Uterus (tissue), 4 donors: Measurements from ENCODE around the gene PGM3. TPM values are rescaled to one million over a fixed set of nuclear protein-coding genes. Genes with fewer than 3 reads are reported as not detected.

ENCODE experiments used
- DNase-seq, 2 donors: peaks; one replicate each; pipeline ENCODE4 v3.0.0-alpha.2; 2019 to 2020
- H3K27ac ChIP-seq, 2 donors: fragments of 200-600 bp; sonication (generic); 1 replicate in 1 of 2; 2 replicates in 1 of 2; pipeline ENCODE4 v1.5.1; 2016 to 2018
- H3K27me3 ChIP-seq, 2 donors: fragments of 200-600 bp; sonication (generic); one replicate each; pipeline ENCODE4 v1.5.1; 2018 to 2019; ENCODE audit warnings: control low read depth in 1 of 2
- H3K36me3 ChIP-seq, 2 donors: fragments of 200-600 bp; sonication (generic); one replicate each; pipeline ENCODE4 v1.5.1; 2019; ENCODE audit warnings: control low read depth in 1 of 2
- H3K4me1 ChIP-seq, 2 donors: fragments of 200-600 bp; sonication (generic); one replicate each; pipeline ENCODE4 v1.5.1; 2018 to 2019; ENCODE audit warnings: control low read depth in 1 of 2
- H3K4me3 ChIP-seq, 2 donors: fragments of 200-600 bp; sonication (generic); 1 replicate in 1 of 2; 2 replicates in 1 of 2; pipeline ENCODE4 v1.5.1; 2018 to 2019; ENCODE audit warnings: mild to moderate bottlenecking in 1 of 2
- H3K9me3 ChIP-seq, 2 donors: fragments of 200-600 bp; sonication (generic); one replicate each; pipeline ENCODE4 v1.5.1; 2019; ENCODE audit warnings: control low read depth in 1 of 2
- POLR2A ChIP-seq, 2 donors: fragments of 450-650 bp; IDR thresholded peaks; one replicate each; pipeline ENCODE4 v1.6.1; 2016; ENCODE audit warnings: antibody characterized with exemption in 2 of 2, mild to moderate bottlenecking in 1 of 2, moderate library complexity in 1 of 2
- intact Hi-C: fragments of 100-400 bp; cut with DNase I; formaldehyde crosslinking; loops from one replicate; pipeline ENCODE4 v1.15.1; 2023; ENCODE audit warnings: low total_unique reads
- total RNA-seq, 4 donors: library from RNA; depleted of rRNA in 3 of 4; stranded (reverse); fragments of >200 nt in 3 of 4; gene quantifications; one replicate each; pipeline versions ENCODE4 v1.1.0 to v1.2.4, GENCODE V29; 2014 to 2023
- TF ChIP-seq, protein P1 (sequence below), 4 experiments: fragments of 200-600 bp in 2 of 4; fragments of 450-650 bp in 2 of 4; sonication (generic) in 2 of 4; IDR thresholded peaks; one replicate each; pipeline ENCODE4 v1.5.1; 2016 to 2019; ENCODE audit warnings: antibody characterized with exemption in 4 of 4, mild to moderate bottlenecking in 2 of 4, moderate library complexity in 1 of 4
- donor health status: DM: yes; HTN: yes; CAD: no.

PGM3 gene
- total RNA-seq, 4 donors from 2014 or later: 11.8 to 185 (median 60.9) TPM

DNA sequence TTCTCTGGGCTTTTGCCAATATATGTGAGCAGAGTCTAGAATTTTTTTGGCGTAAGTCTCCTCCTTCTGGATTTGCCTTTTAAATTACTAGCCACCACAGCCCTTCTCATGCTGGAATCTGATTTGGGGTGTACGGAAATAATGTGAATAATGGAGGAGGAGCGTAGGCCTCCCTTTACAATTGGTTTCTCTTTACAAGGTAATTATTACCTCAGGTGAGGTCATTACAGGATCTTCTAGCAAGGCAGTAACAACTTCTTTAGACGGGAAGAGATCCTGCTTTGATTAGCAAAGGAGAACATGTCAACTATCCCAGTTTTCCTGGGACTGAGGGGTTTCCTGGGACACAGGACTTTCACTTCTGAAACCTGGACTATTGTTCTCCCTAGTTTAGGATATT, 9.0 kb upstream of the PGM3 start:
- intact Hi-C loops: loop anchor here (10.0 kb wide), 1 partner anchor 137 kb away; the partner anchor contains the start of genes DOP1A and UBE3D
- no peaks in the 10 kb centered on the region for H3K36me3 ChIP-seq
- DNase-seq: no peak
- H3K27ac ChIP-seq: no peak overlapping the region
- TF ChIP-seq, protein P1, sequence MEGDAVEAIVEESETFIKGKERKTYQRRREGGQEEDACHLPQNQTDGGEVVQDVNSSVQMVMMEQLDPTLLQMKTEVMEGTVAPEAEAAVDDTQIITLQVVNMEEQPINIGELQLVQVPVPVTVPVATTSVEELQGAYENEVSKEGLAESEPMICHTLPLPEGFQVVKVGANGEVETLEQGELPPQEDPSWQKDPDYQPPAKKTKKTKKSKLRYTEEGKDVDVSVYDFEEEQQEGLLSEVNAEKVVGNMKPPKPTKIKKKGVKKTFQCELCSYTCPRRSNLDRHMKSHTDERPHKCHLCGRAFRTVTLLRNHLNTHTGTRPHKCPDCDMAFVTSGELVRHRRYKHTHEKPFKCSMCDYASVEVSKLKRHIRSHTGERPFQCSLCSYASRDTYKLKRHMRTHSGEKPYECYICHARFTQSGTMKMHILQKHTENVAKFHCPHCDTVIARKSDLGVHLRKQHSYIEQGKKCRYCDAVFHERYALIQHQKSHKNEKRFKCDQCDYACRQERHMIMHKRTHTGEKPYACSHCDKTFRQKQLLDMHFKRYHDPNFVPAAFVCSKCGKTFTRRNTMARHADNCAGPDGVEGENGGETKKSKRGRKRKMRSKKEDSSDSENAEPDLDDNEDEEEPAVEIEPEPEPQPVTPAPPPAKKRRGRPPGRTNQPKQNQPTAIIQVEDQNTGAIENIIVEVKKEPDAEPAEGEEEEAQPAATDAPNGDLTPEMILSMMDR (IDR thresholded peaks at IDR 0.05): no peak
- no peak for TF ChIP-seq POLR2A (IDR thresholded peaks at IDR 0.05)
- no peak overlapping the region for H3K4me3 ChIP-seq
- H3K9me3 ChIP-seq: no peaks in the 10 kb centered on the region
- no peaks in the 10 kb centered on the region for H3K27me3 ChIP-seq
- H3K4me1 ChIP-seq: no peaks in the 10 kb centered on the region

DNA sequence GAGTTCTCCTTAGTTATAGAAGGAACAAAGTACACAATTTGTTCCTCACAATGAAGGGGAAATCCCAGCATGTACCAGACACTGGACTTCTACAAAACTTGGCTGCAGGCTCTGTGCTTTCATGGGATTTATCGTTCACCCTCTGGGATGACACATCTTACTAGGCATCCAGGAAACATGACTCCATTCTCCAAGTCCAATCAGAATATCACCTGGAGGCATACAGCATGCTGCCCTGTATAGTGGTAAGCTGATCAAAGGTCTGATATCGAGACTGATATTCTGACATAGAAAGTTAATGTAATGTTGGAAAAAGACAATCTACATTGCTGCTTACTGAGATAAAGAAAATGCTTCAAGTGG, 6.8 kb upstream of the PGM3 start:
- TF ChIP-seq POLR2A (IDR thresholded peaks at IDR 0.05): no peak
- TF ChIP-seq, protein P1 (IDR thresholded peaks at IDR 0.05): no peak
- Histone ChIP-seq H3K9me3 (no peaks in the 10 kb centered on the region), H3K27ac (no peak overlapping the region), H3K27me3 (no peaks in the 10 kb centered on the region), H3K36me3 (no peaks in the 10 kb centered on the region), H3K4me3 (no peak overlapping the region), H3K4me1 (no peaks in the 10 kb centered on the region)
- no peak for DNase-seq
- intact Hi-C loops: loop anchor here (10.0 kb wide), 1 partner anchor 135 kb away; the partner anchor contains the start of genes DOP1A and UBE3D

DNA sequence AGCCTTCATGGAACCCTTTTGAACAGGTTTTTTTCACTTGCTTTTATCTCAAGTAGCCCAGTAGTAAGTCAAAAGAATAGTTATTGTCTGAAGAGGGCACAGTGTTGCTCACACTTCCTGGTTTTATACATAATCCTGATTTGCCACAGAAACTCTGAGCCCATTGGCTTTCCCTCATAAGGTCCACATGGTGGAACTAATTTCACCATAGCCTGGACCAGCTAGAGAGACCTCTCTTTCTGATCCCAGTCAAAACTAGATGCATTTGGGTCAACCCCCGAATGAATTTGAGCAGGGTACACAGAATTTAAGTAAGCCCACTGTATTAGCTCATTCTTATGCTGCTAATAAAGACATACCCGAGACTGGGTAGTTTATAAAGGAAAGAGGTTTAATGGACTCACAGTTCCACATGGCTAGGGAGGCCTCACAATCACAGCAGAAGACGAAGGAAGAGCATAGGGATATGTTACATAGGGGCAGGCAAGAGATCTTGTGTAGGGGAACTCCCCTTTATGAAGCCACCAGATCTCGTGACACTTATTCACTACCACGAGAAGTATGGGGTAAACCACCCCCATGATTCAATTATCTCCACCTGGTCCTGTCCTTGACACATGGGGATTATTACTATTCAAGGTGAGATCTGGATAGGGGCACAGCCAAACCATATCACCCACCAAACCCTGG, 6.3 kb upstream of the PGM3 start:
- no peak for TF ChIP-seq POLR2A (IDR thresholded peaks at IDR 0.05)
- TF ChIP-seq, protein P1 (IDR thresholded peaks at IDR 0.05): no peak
- no peak overlapping the region for H3K4me3 ChIP-seq
- no peaks in the 10 kb centered on the region for H3K36me3 ChIP-seq
- no peak overlapping the region for H3K27ac ChIP-seq
- no peaks in the 10 kb centered on the region for H3K4me1 ChIP-seq
- DNase-seq: no peak
- H3K27me3 ChIP-seq: no peaks in the 10 kb centered on the region
- no peaks in the 10 kb centered on the region for H3K9me3 ChIP-seq
- intact Hi-C loops: no loop called here

DNA sequence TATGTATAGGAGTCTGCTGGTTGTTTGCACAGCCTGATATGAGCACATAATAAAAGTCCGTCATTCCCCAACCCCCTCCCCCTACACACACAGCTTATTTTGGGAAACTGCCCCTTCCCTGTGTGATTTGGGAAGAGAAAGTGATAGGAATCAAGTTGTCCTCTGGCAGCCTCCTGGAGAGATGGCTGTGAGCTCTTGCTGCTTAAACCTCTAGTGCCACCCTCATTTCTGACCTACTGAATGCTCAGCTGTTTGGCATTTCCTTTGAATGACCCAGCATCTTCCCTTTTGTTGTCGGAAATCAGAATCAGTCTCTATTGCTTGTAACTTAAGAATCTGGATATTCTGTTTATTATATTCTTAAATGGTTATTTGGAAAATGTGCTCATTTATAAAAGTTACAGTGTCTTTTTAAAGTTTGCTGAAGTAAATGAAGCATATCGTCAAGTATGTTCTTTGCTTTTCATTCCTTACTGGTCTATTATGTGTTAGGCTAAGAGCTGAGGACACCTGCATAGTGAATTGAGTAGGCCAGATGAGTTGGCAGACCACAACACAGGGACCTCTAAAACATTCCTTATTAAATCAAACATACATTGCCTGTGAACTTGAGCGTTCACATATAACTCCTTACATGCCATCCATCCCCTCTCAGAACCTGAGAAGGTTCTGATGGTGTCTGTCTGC, 5.6 kb upstream of the PGM3 start:
- Histone ChIP-seq H3K27ac (no peak overlapping the region), H3K4me1 (no peaks in the 10 kb centered on the region)

More for the DNA sequence above, 5.6 kb upstream of the PGM3 start:
- Histone ChIP-seq H3K9me3 (no peaks in the 10 kb centered on the region), H3K27me3 (no peaks in the 10 kb centered on the region), H3K4me3 (no peak overlapping the region), H3K36me3 (no peaks in the 10 kb centered on the region)
- DNase-seq: no peak
- no peak for TF ChIP-seq POLR2A (IDR thresholded peaks at IDR 0.05)
- TF ChIP-seq, protein P1 (IDR thresholded peaks at IDR 0.05): no peak
- intact Hi-C loops: no loop called here
